ENCODE measurements around the gene GFER. TPM values are rescaled to one million over a fixed set of nuclear protein-coding genes. Genes with fewer than 3 reads are reported as not detected.

GFER gene
- total RNA-seq, 1 donor from 2014 or later, result 30.0 TPM

DNA sequence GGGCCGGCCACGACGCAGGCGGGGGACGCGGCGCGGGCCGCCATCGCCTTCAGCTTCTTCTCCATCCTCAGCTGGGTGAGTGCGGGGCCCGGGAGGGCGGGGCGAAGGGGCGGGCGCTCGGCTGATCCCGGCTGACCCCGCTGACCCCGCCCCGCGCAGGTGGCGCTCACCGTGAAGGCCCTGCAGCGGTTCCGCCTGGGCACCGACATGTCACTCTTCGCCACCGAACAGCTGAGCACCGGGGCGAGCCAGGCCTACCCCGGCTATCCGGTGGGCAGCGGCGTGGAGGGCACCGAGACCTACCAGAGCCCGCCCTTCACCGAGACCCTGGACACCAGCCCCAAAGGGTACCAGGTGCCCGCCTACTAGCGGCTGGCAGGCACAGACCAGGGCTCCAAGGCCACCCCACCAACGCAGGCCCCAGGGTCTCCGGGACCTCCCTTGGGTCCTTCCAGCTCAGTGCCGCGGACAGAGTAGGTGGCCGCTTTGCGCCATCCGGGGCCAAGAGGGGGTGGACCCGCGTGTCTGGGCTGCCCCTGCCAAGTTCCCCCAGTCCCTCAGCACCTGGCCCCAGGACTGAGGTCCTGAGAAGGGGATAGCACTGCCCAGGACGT lies 8.8 kb downstream of the GFER start:
- H3K36me3 Mint-ChIP-seq (ENCODE audit: low read depth, unreplicated experiment), result peaks cover 9% of the 10 kb centered on the region
- H3K27me3 Mint-ChIP-seq (ENCODE audit: unreplicated experiment), result peaks cover 20% of the 10 kb centered on the region
- peaks cover 4% of the 10 kb centered on the region for H3K4me1 Mint-ChIP-seq (ENCODE audit: unreplicated experiment)
- no peak overlapping the region for H3K27ac Mint-ChIP-seq (ENCODE audit: unreplicated experiment)
- no peaks in the 10 kb centered on the region for H3K9me3 Mint-ChIP-seq (ENCODE audit: unreplicated experiment)
- DNase-seq (ENCODE audit: low spot score), result no peak
- H3K4me3 Mint-ChIP-seq (ENCODE audit: unreplicated experiment), result no peak overlapping the region
- TF ChIP-seq, protein P1, sequence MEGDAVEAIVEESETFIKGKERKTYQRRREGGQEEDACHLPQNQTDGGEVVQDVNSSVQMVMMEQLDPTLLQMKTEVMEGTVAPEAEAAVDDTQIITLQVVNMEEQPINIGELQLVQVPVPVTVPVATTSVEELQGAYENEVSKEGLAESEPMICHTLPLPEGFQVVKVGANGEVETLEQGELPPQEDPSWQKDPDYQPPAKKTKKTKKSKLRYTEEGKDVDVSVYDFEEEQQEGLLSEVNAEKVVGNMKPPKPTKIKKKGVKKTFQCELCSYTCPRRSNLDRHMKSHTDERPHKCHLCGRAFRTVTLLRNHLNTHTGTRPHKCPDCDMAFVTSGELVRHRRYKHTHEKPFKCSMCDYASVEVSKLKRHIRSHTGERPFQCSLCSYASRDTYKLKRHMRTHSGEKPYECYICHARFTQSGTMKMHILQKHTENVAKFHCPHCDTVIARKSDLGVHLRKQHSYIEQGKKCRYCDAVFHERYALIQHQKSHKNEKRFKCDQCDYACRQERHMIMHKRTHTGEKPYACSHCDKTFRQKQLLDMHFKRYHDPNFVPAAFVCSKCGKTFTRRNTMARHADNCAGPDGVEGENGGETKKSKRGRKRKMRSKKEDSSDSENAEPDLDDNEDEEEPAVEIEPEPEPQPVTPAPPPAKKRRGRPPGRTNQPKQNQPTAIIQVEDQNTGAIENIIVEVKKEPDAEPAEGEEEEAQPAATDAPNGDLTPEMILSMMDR (IDR thresholded peaks at IDR 0.05; ENCODE audit: unreplicated experiment), result no peak

DNA sequence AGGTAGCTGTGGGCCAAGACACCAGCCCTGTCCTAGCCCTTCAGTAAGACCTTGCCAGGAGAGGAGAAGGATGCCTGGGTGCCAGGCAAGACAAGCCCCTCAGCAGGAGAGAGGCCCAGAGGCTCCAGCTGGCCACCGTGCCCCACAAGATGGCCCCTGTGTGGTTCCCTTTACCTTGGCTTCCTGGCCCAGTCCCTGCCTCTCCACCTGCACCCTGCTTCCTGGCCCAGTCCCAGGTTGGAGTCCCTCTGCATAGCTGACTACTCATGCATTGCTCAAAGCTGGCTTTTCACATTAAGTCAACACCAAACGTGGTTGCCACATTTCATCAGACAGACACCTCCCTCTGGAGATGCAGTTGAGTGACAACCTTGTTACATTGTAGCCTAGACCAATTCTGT lies 9.7 kb downstream of the GFER start:
- no peaks in the 10 kb centered on the region for H3K9me3 Mint-ChIP-seq (ENCODE audit: unreplicated experiment)
- peak overlapping the region; percentile 64 for H3K27ac Mint-ChIP-seq (ENCODE audit: unreplicated experiment)
- H3K36me3 Mint-ChIP-seq (ENCODE audit: low read depth, unreplicated experiment), result peaks cover 9% of the 10 kb centered on the region

DNA sequence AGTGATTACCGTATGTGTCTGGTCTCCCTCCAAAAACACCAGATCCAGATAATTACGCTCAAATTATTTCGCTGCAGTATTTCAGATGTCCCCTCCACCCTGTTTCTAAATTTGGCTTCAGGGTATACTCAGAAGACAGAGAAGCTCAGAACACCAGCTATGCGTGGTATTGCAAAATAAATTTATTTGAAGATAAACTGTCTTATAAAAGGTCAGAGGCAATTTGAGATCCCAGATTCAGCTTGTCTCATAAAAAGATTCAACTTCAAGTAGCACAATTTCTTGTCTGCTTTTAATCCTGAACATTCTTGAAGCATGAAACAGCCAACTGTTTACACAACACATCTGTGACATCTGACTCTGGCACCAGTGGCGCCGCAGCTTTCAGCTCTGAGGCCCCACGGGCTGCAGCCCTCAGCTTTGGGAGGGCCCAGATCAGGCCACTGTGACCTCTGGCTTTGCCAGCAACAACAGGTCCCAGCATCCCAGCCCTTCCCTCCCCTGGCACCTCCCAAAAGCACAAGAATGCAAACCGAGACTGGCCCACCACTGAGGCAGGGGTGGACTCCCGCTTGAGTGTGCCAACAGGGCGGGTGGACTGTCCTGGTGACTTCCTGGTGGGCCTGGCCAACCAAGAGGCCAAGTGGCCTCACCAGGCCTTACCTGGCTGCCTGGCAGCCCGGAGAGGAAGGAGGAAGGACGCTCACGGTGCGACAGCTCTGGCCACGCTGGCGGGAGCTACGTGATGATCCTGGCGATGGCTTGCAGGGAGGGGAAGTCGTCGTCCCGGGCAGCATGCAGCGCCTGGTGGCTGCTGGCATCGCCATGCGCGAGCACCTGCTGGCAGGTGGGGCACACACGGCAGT lies 13.7 kb downstream of the GFER start:
- TF ChIP-seq, protein P1 (IDR thresholded peaks at IDR 0.05; ENCODE audit: unreplicated experiment), result no peak
- H3K4me1 Mint-ChIP-seq (ENCODE audit: unreplicated experiment), result no peaks in the 10 kb centered on the region
- H3K27ac Mint-ChIP-seq (ENCODE audit: unreplicated experiment), result no peak overlapping the region
- peaks cover 9% of the 10 kb centered on the region for H3K27me3 Mint-ChIP-seq (ENCODE audit: unreplicated experiment)
- no peaks in the 10 kb centered on the region for H3K9me3 Mint-ChIP-seq (ENCODE audit: unreplicated experiment)
- H3K4me3 Mint-ChIP-seq (ENCODE audit: unreplicated experiment), result peak overlapping the region; percentile 49
- peaks cover 9% of the 10 kb centered on the region for H3K36me3 Mint-ChIP-seq (ENCODE audit: low read depth, unreplicated experiment)
- no peak for DNase-seq (ENCODE audit: low spot score)

More for the DNA sequence above, 9.7 kb downstream of the GFER start:
- H3K4me1 Mint-ChIP-seq (ENCODE audit: unreplicated experiment), result peaks cover 4% of the 10 kb centered on the region
- peaks cover 13% of the 10 kb centered on the region for H3K27me3 Mint-ChIP-seq (ENCODE audit: unreplicated experiment)
- TF ChIP-seq, protein P1 (IDR thresholded peaks at IDR 0.05; ENCODE audit: unreplicated experiment), result no peak
- no peak for DNase-seq (ENCODE audit: low spot score)
- H3K4me3 Mint-ChIP-seq (ENCODE audit: unreplicated experiment), result peak overlapping the region; percentile 31

DNA sequence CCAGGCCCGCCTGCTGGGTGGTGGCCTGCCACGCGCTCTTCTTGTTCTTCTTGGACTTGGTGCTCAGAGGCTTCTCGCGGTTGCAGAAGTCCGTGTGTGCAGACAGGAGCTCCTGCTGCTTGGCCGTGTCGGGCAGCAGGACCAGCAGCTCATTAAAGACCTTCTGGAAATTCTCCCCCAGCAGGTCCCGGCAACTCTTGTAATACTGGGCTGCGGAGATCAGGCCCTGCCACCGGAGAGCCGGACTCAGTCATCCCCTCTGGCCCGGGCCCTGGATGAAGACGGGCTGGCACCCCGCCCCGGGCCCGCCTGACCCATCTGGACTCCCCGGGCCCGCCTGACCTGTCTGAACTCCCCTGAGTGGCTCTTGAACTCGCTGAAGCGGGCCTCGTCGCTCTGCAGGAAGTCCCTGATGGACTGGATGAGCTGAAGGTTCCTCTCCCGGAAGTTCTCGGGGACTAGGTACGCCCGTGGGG lies 14.4 kb downstream of the GFER start:
- Mint-ChIP-seq H3K4me3 (ENCODE audit: unreplicated experiment) (no peak overlapping the region), H3K36me3 (ENCODE audit: low read depth, unreplicated experiment) (peaks cover 9% of the 10 kb centered on the region)
- TF ChIP-seq, protein P1 (IDR thresholded peaks at IDR 0.05; ENCODE audit: unreplicated experiment), result no peak

More for the DNA sequence above, 14.4 kb downstream of the GFER start:
- Mint-ChIP-seq H3K9me3 (ENCODE audit: unreplicated experiment) (no peaks in the 10 kb centered on the region), H3K27ac (ENCODE audit: unreplicated experiment) (no peak overlapping the region), H3K27me3 (ENCODE audit: unreplicated experiment) (peaks cover 9% of the 10 kb centered on the region), H3K4me1 (ENCODE audit: unreplicated experiment) (no peaks in the 10 kb centered on the region)
- DNase-seq (ENCODE audit: low spot score), result no peak
